GM12878 (cell line): Measurements from ENCODE around the gene PCSK1N. TPM values are rescaled to one million over a fixed set of nuclear protein-coding genes. Genes with fewer than 3 reads are reported as not detected.
A peak's percentile ranks its signal among the peaks of the same experiment; 100 is the strongest.
"Not testable (repeated sequence)": the region's sequence is repeated elsewhere in the genome, so short reads cannot be mapped to it uniquely, and the experiment has no call there.

Experiments used
- ATAC-seq: fragments of 200-7000 bp; cut with Tn5 transposase; 3 replicates; pipeline ENCODE4 v1.9.1; 2020; ENCODE audit warnings: mild to moderate bottlenecking, moderate library complexity
- BruUV-seq: library from RNA; stranded (reverse); fragments of 400-500 nt; replicated peaks from 2 replicates; lab custom pipeline; 2021; lab: Mats Ljungman, UMichigan
- CTCF ChIA-PET: fragments of 300-600 bp; sonication (Branson Sonifier 250); formaldehyde crosslinking; extraction: SDS; loops from one replicate; lab custom pipeline; 2021; ENCODE audit warnings: inconsistent platforms; lab: Yijun Ruan, JAX
- POLR2A ChIA-PET: fragments of 350-600 bp; formaldehyde crosslinking; extraction: SDS; loops from one replicate; lab custom pipeline; 2021; ENCODE audit warnings: inconsistent platforms; lab: Charles Lee
- RAD21 ChIA-PET: fragments of 300-600 bp; sonication (Branson Sonifier 250); formaldehyde crosslinking; loops from one replicate; lab custom pipeline; 2023; ENCODE audit warnings: antibody characterized with exemption; ENCODE audit not compliant: unreplicated experiment; lab: Charles Lee
- SMC1A ChIA-PET: fragments of 300-600 bp; sonication (Branson Sonifier 250); formaldehyde crosslinking; loops from one replicate; lab custom pipeline; 2023; ENCODE audit not compliant: unreplicated experiment, uncharacterized antibody; lab: Charles Lee
- DNase-seq: peaks from one replicate; pipeline ENCODE4 v3.0.0-alpha.2; 2011; ENCODE audit warnings: low read depth, low spot score
- FAIRE-seq: peaks from 3 replicates; lab custom pipeline; 2011; peaks lifted over from hg19 to GRCh38; lab: Jason Lieb, UNC
- H2AFZ ChIP-seq: 2 replicates; pipeline ENCODE4 v1.6.0; 2011; ENCODE audit warnings: low read depth, low read length, control low read depth; ENCODE audit not compliant: control insufficient read depth
- H3K27ac ChIP-seq: 2 replicates; pipeline ENCODE4 v1.5.1; 2011; ENCODE audit warnings: control low read depth; ENCODE audit not compliant: control insufficient read depth, insufficient read depth
- H3K27me3 ChIP-seq, 2 experiments: replicated peaks in 1 of 2; 2 replicates each; pipeline versions ENCODE4 v1.6.0 to v1.6.1; 2011; ENCODE audit warnings: low read length in 1 of 2; ENCODE audit not compliant: control insufficient read depth in 2 of 2, insufficient read depth in 2 of 2
- H3K36me3 ChIP-seq, 2 experiments: 2 replicates each; pipeline ENCODE4 v1.5.1; 2011; ENCODE audit warnings: low read length in 1 of 2; ENCODE audit not compliant: control insufficient read depth in 2 of 2, insufficient read depth in 2 of 2
- H3K4me1 ChIP-seq: 2 replicates; pipeline ENCODE4 v1.6.1; 2011; ENCODE audit warnings: mild to moderate bottlenecking, low read length, moderate library complexity, mixed read lengths; ENCODE audit not compliant: control insufficient read depth, insufficient read depth
- H3K4me2 ChIP-seq: 2 replicates; pipeline ENCODE4 v1.6.0; 2011; ENCODE audit warnings: control low read depth; ENCODE audit not compliant: control insufficient read depth, insufficient read depth
- H3K4me3 ChIP-seq: fragments of 200-600 bp; sonication (generic); 2 replicates; pipeline ENCODE4 v1.5.1; 2016
- H3K79me2 ChIP-seq: 2 replicates; pipeline ENCODE4 v1.6.0; 2011; ENCODE audit warnings: low read length; ENCODE audit not compliant: control insufficient read depth, insufficient read depth
- H3K9ac ChIP-seq: 2 replicates; pipeline ENCODE4 v1.8.0; 2011; ENCODE audit warnings: low read length, control low read depth, mixed read lengths; ENCODE audit not compliant: control insufficient read depth, insufficient read depth
- H3K9me3 ChIP-seq: replicated peaks from 3 replicates; pipeline ENCODE4 v1.5.1; 2011; ENCODE audit warnings: mild to moderate bottlenecking, low read length; ENCODE audit not compliant: control insufficient read depth, insufficient read depth
- H4K20me1 ChIP-seq: 2 replicates; pipeline ENCODE4 v1.6.0; 2011; ENCODE audit not compliant: control insufficient read depth, insufficient read depth
- CTCF ChIP-seq, 3 experiments: IDR thresholded peaks in 2 of 3; conservative IDR thresholded peaks in 1 of 3; 2 replicates each; pipeline ENCODE4 v1.5.1; 2011; ENCODE audit warnings: low read depth in 3 of 3, low read length in 3 of 3, mild to moderate bottlenecking in 3 of 3, control low read depth in 2 of 3, moderate library complexity in 2 of 3, inconsistent platforms in 1 of 3, mixed read lengths in 1 of 3; ENCODE audit not compliant: control insufficient read depth in 2 of 3, insufficient read depth in 1 of 3; ENCODE audit errors: extremely low read depth in 1 of 3
- IRF4 ChIP-seq: IDR thresholded peaks from 2 replicates; pipeline ENCODE4 v1.6.1; 2011; ENCODE audit warnings: low read depth, low read length
- WGBS: methylation state at CpG from one replicate; pipeline ENCODE4 v1.1.6; 2016; ENCODE audit warnings: low lambda C conversion rate; ENCODE audit not compliant: insufficient replicate concordance, insufficient coverage; ENCODE audit errors: missing lambda C conversion rate; 5-methylcytosine and 5-hydroxymethylcytosine counted together
- in situ Hi-C: fragments of 300-500 bp; cut with MboI; formaldehyde crosslinking; loops from 9 replicates; pipeline ENCODE4 v1.14.3; 2018; ENCODE audit warnings: mixed read lengths
- intact Hi-C: fragments of 100-400 bp; cut with micrococcal nuclease; formaldehyde crosslinking; loops from one replicate; pipeline ENCODE4 v1.14.2; 2022; ENCODE audit not compliant: unreplicated experiment
- polyA plus RNA-seq, 11 experiments: library from polyadenylated mRNA; depleted of rRNA in 4 of 11; unstranded in 6 of 11; stranded (reverse) in 5 of 11; fragments of >200 nt; fragmentation: Nextera tagmentation in 4 of 11; fragmentation: Illumina TruSeq in 1 of 11; extraction: Ambion mirVana in 4 of 11; extraction: Trizol in 1 of 11; gene quantifications; 1 replicate in 1 of 11; 2 replicates in 10 of 11; pipeline versions ENCODE4 v1.2.1 to v1.2.3, GENCODE V29; 2011 to 2016; ENCODE audit warnings: inconsistent platforms in 2 of 11, missing spikeins in 2 of 11, low read depth in 1 of 11
- total RNA-seq, 4 experiments: library from RNA; depleted of rRNA in 3 of 4; stranded (reverse); fragments of >200 nt in 3 of 4; fragmentation: Illumina TruSeq in 1 of 4; extraction: Trizol in 1 of 4; gene quantifications; 2 replicates each; pipeline versions ENCODE4 v1.2.1 to v1.2.3, GENCODE V29; 2013 to 2021

PCSK1N gene
- total and polyA plus RNA-seq, 10 of the 15 experiments (the other 5 are each of a cell fraction or from before 2014, with no cell fraction given) = 0.19 TPM; not detected in 9

GRCh38 chrX:48854898-48855297 is 19.5 kb upstream of the PCSK1N start:
- SMC1A ChIA-PET = no interaction called here

GRCh38 chrX:48854121-48854804 is 18.9 kb upstream of the PCSK1N start:
- H3K27me3 ChIP-seq, intact Hi-C loops, H3K9me3 ChIP-seq, H2AFZ ChIP-seq, H3K36me3 ChIP-seq, H3K79me2 ChIP-seq, H3K9ac ChIP-seq, CTCF ChIA-PET, H4K20me1 ChIP-seq, BruUV-seq, ATAC-seq, H3K4me2 ChIP-seq, DNase-seq, POLR2A ChIA-PET, H3K4me1 ChIP-seq, FAIRE-seq, H3K27ac ChIP-seq, SMC1A ChIA-PET, RAD21 ChIA-PET, H3K4me3 ChIP-seq: not testable (repeated sequence)
- 68% methylated on average over 12 of the region's 12 CpGs for WGBS
- in situ Hi-C loops = loop anchor here (25.0 kb wide), 1 partner anchor 1008 kb away; no protein-coding TSS in a partner anchor

More at GRCh38 chrX:48854898-48855297, 19.5 kb upstream of the PCSK1N start:
- no peaks in the 10 kb centered on the region for H4K20me1 ChIP-seq
- H3K27ac ChIP-seq = no peak overlapping the region
- FAIRE-seq (no peak), DNase-seq (no peak), ATAC-seq (no peak)
- POLR2A ChIA-PET = no interaction called here
- H3K4me1 ChIP-seq = no peaks in the 10 kb centered on the region
- BruUV-seq = no TSS peak
- no peaks in the 10 kb centered on the region for H3K27me3 ChIP-seq
- RAD21 ChIA-PET = no interaction called here
- no peaks in the 10 kb centered on the region for H3K36me3 ChIP-seq
- no peak overlapping the region for H3K4me2 ChIP-seq
- no peak overlapping the region for H3K4me3 ChIP-seq
- H2AFZ ChIP-seq = no peak overlapping the region
- no peak overlapping the region for H3K9ac ChIP-seq
- WGBS = 35% methylated on average over 4 of the region's 5 CpGs
- CTCF ChIA-PET = no interaction called here
- no peaks in the 10 kb centered on the region; the same call in 2 of the 3 replicates for H3K9me3 ChIP-seq
- no peaks in the 10 kb centered on the region for H3K79me2 ChIP-seq
- in situ Hi-C loops = loop anchor here (25.0 kb wide), 1 partner anchor 1007 kb away; no protein-coding TSS in a partner anchor
- intact Hi-C loops = no loop called here
- TF ChIP-seq CTCF (IDR thresholded peaks at IDR 0.05 in 2 of 3, conservative IDR thresholded peaks at IDR 0.05 in 1 of 3; ENCODE audit: control insufficient read depth in 2 of 3, extremely low read depth in 1 of 3, insufficient read depth in 1 of 3, low read depth in 3 of 3, low read length in 3 of 3) (0 out of 6 replicates have a peak, but pooled peaks of 2 of the 3 experiments have one; percentile 4), IRF4 (no peak)

GRCh38 chrX:48853494-48853893 is 18.1 kb upstream of the PCSK1N start:
- H3K4me3 ChIP-seq, H3K4me1 ChIP-seq, FAIRE-seq, POLR2A ChIA-PET, intact Hi-C loops, H3K9ac ChIP-seq, H3K27ac ChIP-seq, RAD21 ChIA-PET, H3K4me2 ChIP-seq, H3K27me3 ChIP-seq, CTCF ChIA-PET, H4K20me1 ChIP-seq, H3K9me3 ChIP-seq, H2AFZ ChIP-seq, ATAC-seq, SMC1A ChIA-PET, H3K36me3 ChIP-seq, BruUV-seq, H3K79me2 ChIP-seq, DNase-seq: not testable (repeated sequence)
- in situ Hi-C loops = loop anchor here (25.0 kb wide), 1 partner anchor 1009 kb away; no protein-coding TSS in a partner anchor
